K562 (cell line): ENCODE data around the gene COL20A1. TPM values are rescaled to one million over a fixed set of nuclear protein-coding genes. Genes with fewer than 3 reads are reported as not detected.

Experiments
- DIDO1 ChIP-seq: fragments of 450-650 bp; IDR thresholded peaks from 2 replicates; pipeline ENCODE4 v1.6.1; 2016; ENCODE audit warnings: low read depth, missing biosample characterization, missing genetic modification characterization
- EHMT2 ChIP-seq: fragments of 450-650 bp; IDR thresholded peaks from 2 replicates; pipeline ENCODE4 v1.6.1; 2018; ENCODE audit warnings: antibody characterized with exemption
- FOXM1 ChIP-seq, 2 experiments: fragments of 450-650 bp in 1 of 2; sonication (generic) in 1 of 2; formaldehyde crosslinking in 1 of 2; IDR thresholded peaks; 2 replicates each; pipeline versions ENCODE4 v1.6.1 to v1.9.0; 2017 to 2022; ENCODE audit warnings: low read depth in 2 of 2, mild to moderate bottlenecking in 2 of 2, missing genetic modification reagents in 1 of 2, moderate library complexity in 1 of 2
- GATAD2B ChIP-seq: fragments of 450-650 bp; IDR thresholded peaks from 2 replicates; pipeline ENCODE4 v1.6.1; 2017; ENCODE audit warnings: mild to moderate bottlenecking, borderline replicate concordance
- GMEB1 ChIP-seq: fragments of 250-450 bp; sonication (Bioruptor Pico); IDR thresholded peaks from 2 replicates; pipeline ENCODE4 v1.4.0; 2020; ENCODE audit warnings: mild to moderate bottlenecking
- HDAC3 ChIP-seq: fragments of 450-650 bp; IDR thresholded peaks from 2 replicates; pipeline ENCODE4 v1.6.1; 2018; ENCODE audit warnings: borderline replicate concordance, mild to moderate bottlenecking, moderate library complexity; ENCODE audit not compliant: partially characterized antibody
- HEY1 ChIP-seq: fragments of 250-450 bp; sonication (Bioruptor Pico); IDR thresholded peaks from 2 replicates; pipeline ENCODE4 v1.5.0; 2020; ENCODE audit warnings: mild to moderate bottlenecking, moderate library complexity, borderline replicate concordance
- IFI16 ChIP-seq: fragments of 250-450 bp; sonication (Bioruptor Pico); IDR thresholded peaks from 2 replicates; pipeline ENCODE4 v2.1.2; 2022; ENCODE audit warnings: mild to moderate bottlenecking, inconsistent platforms
- KDM1A ChIP-seq, 2 experiments: fragments of 450-650 bp; IDR thresholded peaks; 2 replicates each; pipeline ENCODE4 v1.6.1; 2016; ENCODE audit warnings: mild to moderate bottlenecking in 2 of 2
- MCM5 ChIP-seq: fragments of 450-650 bp; IDR thresholded peaks from 2 replicates; pipeline ENCODE4 v1.6.1; 2016; ENCODE audit warnings: low read depth
- MECOM ChIP-seq: fragments of 250-450 bp; sonication (Bioruptor Pico); IDR thresholded peaks from 2 replicates; pipeline ENCODE4 v1.8.0; 2022; ENCODE audit warnings: inconsistent platforms
- PHB ChIP-seq: fragments of 250-450 bp; sonication (Bioruptor Pico); IDR thresholded peaks from 2 replicates; pipeline ENCODE4 v1.5.0; 2021
- POLR2B ChIP-seq: fragments of 450-650 bp; IDR thresholded peaks from 2 replicates; pipeline ENCODE4 v1.6.1; 2018; ENCODE audit warnings: low read depth; ENCODE audit not compliant: partially characterized antibody
- TFE3 ChIP-seq: fragments of 450-650 bp; formaldehyde crosslinking; IDR thresholded peaks from 2 replicates; pipeline ENCODE4 v1.4.0; 2020; ENCODE audit warnings: mild to moderate bottlenecking, mixed read lengths
- TOE1 ChIP-seq, 2 experiments: fragments of 450-650 bp in 1 of 2; sonication (generic) in 1 of 2; formaldehyde crosslinking in 1 of 2; IDR thresholded peaks; 2 replicates each; pipeline versions ENCODE4 v1.7.1 to v1.8.0; 2016 to 2022; ENCODE audit warnings: borderline replicate concordance in 2 of 2, mild to moderate bottlenecking in 2 of 2, antibody characterized with exemption in 1 of 2, inconsistent platforms in 1 of 2, low read depth in 1 of 2, missing genetic modification reagents in 1 of 2, moderate library complexity in 1 of 2
- ZBED1 ChIP-seq: IDR thresholded peaks from 2 replicates; pipeline ENCODE4 v1.6.1; 2014
- ZNF395 ChIP-seq: fragments of 200-800 bp; sonication (Bioruptor generic); IDR thresholded peaks from 2 replicates; pipeline ENCODE4 v1.6.1; 2017; ENCODE audit warnings: missing genetic modification characterization, missing compliant biosample characterization
- ZNF655 ChIP-seq: fragments of 250-450 bp; sonication (Bioruptor Pico); IDR thresholded peaks from 2 replicates; pipeline ENCODE4 v1.5.0; 2021
- polyA plus RNA-seq, 8 experiments: library from polyadenylated mRNA; depleted of rRNA in 4 of 8; stranded (reverse) in 5 of 8; unstranded in 3 of 8; fragments of >200 nt; fragmentation: Nextera tagmentation in 2 of 8; fragmentation: Illumina TruSeq in 1 of 8; extraction: Ambion mirVana in 2 of 8; extraction: Trizol in 1 of 8; gene quantifications; 2 replicates each; pipeline versions ENCODE4 v1.2.1 to v1.2.3, GENCODE V29; 2011 to 2014; ENCODE audit warnings: inconsistent platforms in 1 of 8, missing spikeins in 1 of 8
- total RNA-seq, 7 experiments: library from RNA; depleted of rRNA in 6 of 7; stranded (reverse); fragments of >200 nt in 6 of 7; fragmentation: Illumina TruSeq in 2 of 7; extraction: Trizol in 2 of 7; gene quantifications; 2 replicates each; pipeline versions ENCODE4 v1.2.1 to v1.2.3, GENCODE V29; 2011 to 2021; ENCODE audit warnings: low replicate concordance in 1 of 7

COL20A1 gene
- total and polyA plus RNA-seq, 9 of the 15 experiments (the other 6 are each of a cell fraction or from before 2014, with no cell fraction given): not detected

- no peak for TF ChIP-seq HEY1
- TF ChIP-seq ZNF395 (CRISPR knock-in tag): peak; percentile 89
- TF ChIP-seq DIDO1 (tag): peak; percentile 29; the same call in 1 of the 2 replicates
- TF ChIP-seq KDM1A (IDR thresholded peaks at IDR 0.05): peak in 1 of 2 experiments; percentile 17; a peak in 1 of 4 replicates
- no peak for TF ChIP-seq MCM5
- TF ChIP-seq IFI16 (CRISPR knock-in tag): peak; percentile 82
- no peak for TF ChIP-seq HDAC3
- TF ChIP-seq GMEB1 (CRISPR knock-in tag): peak; percentile 69; the same call in 1 of the 2 replicates
- TF ChIP-seq FOXM1 (IDR thresholded peaks at IDR 0.05; ENCODE audit: low read depth): no peak
- TF ChIP-seq FOXM1 (CRISPR knock-in tag; IDR thresholded peaks at IDR 0.05; ENCODE audit: low read depth): no peak
- no peak for TF ChIP-seq ZBED1
- no peak for TF ChIP-seq TOE1 (IDR thresholded peaks at IDR 0.05; ENCODE audit: borderline replicate concordance)
- TF ChIP-seq TOE1 (CRISPR knock-in tag; IDR thresholded peaks at IDR 0.05; ENCODE audit: borderline replicate concordance, low read depth): no peak
- TF ChIP-seq GATAD2B: no peak
- TF ChIP-seq ZNF655 (CRISPR knock-in tag): no peak
- TF ChIP-seq MECOM (CRISPR knock-in tag): no peak; the same call in 1 of the 2 replicates
- no peak for TF ChIP-seq EHMT2
- peak; percentile 63; the same call in 1 of the 2 replicates for TF ChIP-seq PHB (CRISPR knock-in tag)
- no peak for TF ChIP-seq TFE3 (CRISPR knock-in tag)
- no peak for TF ChIP-seq POLR2B
These were observed 29.0 kb upstream of the COL20A1 start (continued) for GRCh38 chr20:63264000-63264399.
